ENCODE results near the gene PCGF3. TPM values are rescaled to one million over a fixed set of nuclear protein-coding genes. Genes with fewer than 3 reads are reported as not detected.
A peak's percentile ranks its signal among the peaks of the same experiment; 100 is the strongest.

Gene PCGF3
- total and polyA plus RNA-seq, 9 donors, result 38.9 to 79.4 (median 56.1) TPM

GRCh38 chr4:676871-677235 is 28.8 kb upstream of the PCGF3 start:
- Histone ChIP-seq H3K9me3 (replicated peaks; ENCODE audit: control insufficient read depth, low read depth, low read length) (no peaks in the 10 kb centered on the region), H3K4me1 (ENCODE audit: control insufficient read depth, insufficient read depth, low read length) (peaks cover 73% of the 10 kb centered on the region), H3K36me3 (ENCODE audit: control insufficient read depth, insufficient read depth, low read length) (peaks cover 27% of the 10 kb centered on the region), H3K27ac (ENCODE audit: low read length) (peak overlapping the region; percentile 94), H3K27me3 (ENCODE audit: control insufficient read depth, insufficient read depth, low read length) (no peaks in the 10 kb centered on the region), H3K4me3 (ENCODE audit: low read length) (no peak overlapping the region)
- DNase-seq, result peak; percentile 77
- 77% methylated on average over 8 of the region's 8 CpGs for WGBS (ENCODE audit: insufficient coverage)

DNA sequence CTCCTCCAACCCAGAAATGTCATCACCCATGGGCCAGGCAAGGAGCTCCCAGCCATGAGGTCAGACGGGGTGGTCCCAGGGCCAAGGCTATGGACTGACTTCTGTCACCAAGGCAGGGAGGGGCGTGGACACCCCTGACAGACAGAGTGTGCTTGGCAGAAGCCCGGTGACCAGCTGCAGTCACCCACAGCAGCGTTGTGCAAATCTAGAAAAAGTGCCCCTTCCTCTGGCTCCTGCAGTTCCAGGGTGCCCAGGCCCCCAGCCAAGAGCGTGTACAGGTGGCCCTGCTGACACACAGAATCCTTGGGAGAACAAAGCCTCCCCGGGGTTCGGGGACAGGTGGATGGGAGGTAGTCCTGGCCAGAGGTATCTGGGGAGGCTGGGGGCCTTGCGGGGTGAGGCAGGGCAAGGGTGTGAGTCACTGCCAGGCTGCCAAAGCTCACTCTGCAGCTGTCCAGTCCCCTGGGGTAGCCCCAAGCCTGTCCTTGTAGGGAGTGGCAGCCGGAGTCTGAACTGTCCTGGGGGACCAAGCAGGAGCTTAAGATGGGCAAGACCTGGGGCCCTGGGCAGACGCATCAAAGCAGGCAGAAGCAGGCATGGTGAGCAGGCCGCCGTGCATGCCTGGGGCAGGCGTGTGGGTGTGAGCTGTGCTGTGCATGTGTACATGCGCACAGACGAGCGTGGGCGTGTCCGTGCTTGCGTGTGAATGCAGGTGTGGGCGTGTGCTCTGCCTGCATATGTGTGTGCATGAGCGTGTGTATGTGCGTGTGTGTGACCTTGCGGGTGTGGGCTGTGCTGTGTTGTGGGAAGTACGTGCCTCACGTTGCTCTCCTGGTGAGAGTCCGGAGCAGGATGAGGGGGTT is 28.0 kb upstream of the PCGF3 start:
- Histone ChIP-seq H3K4me3 (ENCODE audit: low read length) (peak overlapping the region; percentile 44), H3K27me3 (ENCODE audit: control insufficient read depth, insufficient read depth, low read length) (no peaks in the 10 kb centered on the region), H3K36me3 (ENCODE audit: control insufficient read depth, insufficient read depth, low read length) (peaks cover 24% of the 10 kb centered on the region), H3K4me1 (ENCODE audit: control insufficient read depth, insufficient read depth, low read length) (peaks cover 81% of the 10 kb centered on the region), H3K27ac (ENCODE audit: low read length) (peak overlapping the region; percentile 90), H3K9me3 (replicated peaks; ENCODE audit: control insufficient read depth, low read depth, low read length) (no peaks in the 10 kb centered on the region)
- WGBS (ENCODE audit: insufficient coverage), result 56% methylated on average over 11 of the region's 26 CpGs
- DNase-seq, result peak; percentile 80

- DNase-seq, result no peak
- Histone ChIP-seq H3K4me1 (ENCODE audit: control insufficient read depth, insufficient read depth, low read length) (peaks cover 81% of the 10 kb centered on the region), H3K27ac (ENCODE audit: low read length) (peak overlapping the region; percentile 90), H3K36me3 (ENCODE audit: control insufficient read depth, insufficient read depth, low read length) (peaks cover 18% of the 10 kb centered on the region), H3K27me3 (ENCODE audit: control insufficient read depth, insufficient read depth, low read length) (no peaks in the 10 kb centered on the region), H3K9me3 (replicated peaks; ENCODE audit: control insufficient read depth, low read depth, low read length) (no peaks in the 10 kb centered on the region), H3K4me3 (ENCODE audit: low read length) (peak overlapping the region; percentile 44)
- 70% methylated on average over 12 of the region's 14 CpGs for WGBS (ENCODE audit: insufficient coverage)
Measured at GRCh38 chr4:678331-679103, 27.1 kb upstream of the PCGF3 start.

- H3K27me3 ChIP-seq (ENCODE audit: control insufficient read depth, insufficient read depth, low read length), result no peaks in the 10 kb centered on the region
- H3K4me1 ChIP-seq (ENCODE audit: control insufficient read depth, insufficient read depth, low read length), result peaks cover 87% of the 10 kb centered on the region
- no peak for DNase-seq
- H3K4me3 ChIP-seq (ENCODE audit: low read length), result peak overlapping the region; percentile 44
- H3K27ac ChIP-seq (ENCODE audit: low read length), result peak overlapping the region; percentile 90
- H3K9me3 ChIP-seq (replicated peaks; ENCODE audit: control insufficient read depth, low read depth, low read length), result no peaks in the 10 kb centered on the region
- WGBS (ENCODE audit: insufficient coverage), result 82% methylated on average over 10 of the region's 13 CpGs
- peaks cover 18% of the 10 kb centered on the region for H3K36me3 ChIP-seq (ENCODE audit: control insufficient read depth, insufficient read depth, low read length)
Measured at GRCh38 chr4:679104-679481, 26.5 kb upstream of the PCGF3 start.

DNA sequence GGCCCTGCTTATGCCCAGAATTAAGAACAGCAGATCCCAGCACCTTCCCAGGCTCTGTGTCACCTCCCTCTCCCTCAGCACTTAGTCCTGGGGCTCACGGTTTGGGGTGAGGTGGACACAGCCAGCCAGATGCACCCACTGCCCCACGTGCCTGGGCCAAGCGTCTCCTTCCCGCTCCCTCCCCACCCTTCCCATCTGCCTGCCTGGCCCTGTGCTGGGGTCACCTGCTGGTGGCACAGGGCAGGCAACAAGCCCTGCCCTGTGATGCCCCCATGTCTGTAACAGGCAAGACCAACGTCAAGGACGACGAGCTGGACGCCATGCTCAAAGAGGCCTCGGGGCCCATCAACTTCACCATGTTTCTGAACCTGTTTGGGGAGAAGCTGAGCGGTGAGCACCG is 26.0 kb upstream of the PCGF3 start:
- Histone ChIP-seq H3K27ac (ENCODE audit: low read length) (peak overlapping the region; percentile 90), H3K36me3 (ENCODE audit: control insufficient read depth, insufficient read depth, low read length) (peaks cover 18% of the 10 kb centered on the region), H3K4me3 (ENCODE audit: low read length) (peak overlapping the region; percentile 44), H3K4me1 (ENCODE audit: control insufficient read depth, insufficient read depth, low read length) (peaks cover 92% of the 10 kb centered on the region), H3K9me3 (replicated peaks; ENCODE audit: control insufficient read depth, low read depth, low read length) (no peaks in the 10 kb centered on the region), H3K27me3 (ENCODE audit: control insufficient read depth, insufficient read depth, low read length) (no peaks in the 10 kb centered on the region)
- no peak for DNase-seq
- WGBS (ENCODE audit: insufficient coverage), result 83% methylated on average over 11 of the region's 11 CpGs

DNA sequence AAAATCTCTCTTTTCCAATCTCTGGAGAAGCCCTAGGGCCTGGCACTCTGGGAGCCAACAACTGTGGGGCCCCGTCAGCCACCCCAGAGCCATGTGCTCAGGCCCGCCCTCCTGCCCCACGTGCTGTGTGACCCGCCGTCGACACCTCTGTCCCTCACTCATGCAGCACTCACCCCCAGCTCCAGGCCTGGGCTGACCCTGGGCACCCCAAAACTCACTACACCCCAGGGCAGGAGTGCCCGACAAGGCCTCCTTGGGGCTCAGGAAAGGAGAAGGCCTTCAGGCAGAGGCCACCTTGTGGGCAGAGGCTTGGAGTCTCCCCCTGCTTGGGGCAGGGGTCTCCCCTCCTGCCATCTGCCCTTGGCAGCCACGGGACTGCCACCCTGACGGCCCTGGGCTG is 25.5 kb upstream of the PCGF3 start:
- peak overlapping the region; percentile 44 for H3K4me3 ChIP-seq (ENCODE audit: low read length)
- WGBS (ENCODE audit: insufficient coverage), result 87% methylated on average over 9 of the region's 9 CpGs
- no peaks in the 10 kb centered on the region for H3K9me3 ChIP-seq (replicated peaks; ENCODE audit: control insufficient read depth, low read depth, low read length)
- peaks cover 92% of the 10 kb centered on the region for H3K4me1 ChIP-seq (ENCODE audit: control insufficient read depth, insufficient read depth, low read length)
- H3K27ac ChIP-seq (ENCODE audit: low read length), result peak overlapping the region; percentile 90
- no peak for DNase-seq
- peaks cover 18% of the 10 kb centered on the region for H3K36me3 ChIP-seq (ENCODE audit: control insufficient read depth, insufficient read depth, low read length)
- no peaks in the 10 kb centered on the region for H3K27me3 ChIP-seq (ENCODE audit: control insufficient read depth, insufficient read depth, low read length)

DNA sequence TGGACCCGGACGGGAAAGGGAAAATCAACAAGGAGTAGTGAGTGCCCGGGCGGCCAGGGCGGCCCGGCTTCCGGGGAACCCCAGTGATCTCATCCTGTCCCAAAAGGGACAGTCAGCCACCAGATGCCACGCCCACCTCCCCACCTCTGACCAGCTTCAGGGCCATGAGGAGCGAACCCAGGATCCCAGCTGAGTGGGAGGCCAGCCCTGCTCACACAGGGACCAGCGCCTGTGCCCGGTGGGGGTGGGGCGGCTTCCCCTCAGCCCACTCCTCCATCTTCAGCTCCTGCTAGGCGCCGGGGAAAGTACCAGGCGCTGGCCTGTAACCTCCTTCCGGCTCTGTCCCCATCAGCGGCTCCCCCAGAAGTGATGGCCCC is 25.1 kb upstream of the PCGF3 start:
- Histone ChIP-seq H3K4me1 (ENCODE audit: control insufficient read depth, insufficient read depth, low read length) (peaks cover 88% of the 10 kb centered on the region), H3K9me3 (replicated peaks; ENCODE audit: control insufficient read depth, low read depth, low read length) (no peaks in the 10 kb centered on the region), H3K36me3 (ENCODE audit: control insufficient read depth, insufficient read depth, low read length) (peaks cover 18% of the 10 kb centered on the region), H3K27me3 (ENCODE audit: control insufficient read depth, insufficient read depth, low read length) (no peaks in the 10 kb centered on the region), H3K4me3 (ENCODE audit: low read length) (peak overlapping the region; percentile 44), H3K27ac (ENCODE audit: low read length) (peak overlapping the region; percentile 90)
- 45% methylated on average over 10 of the region's 17 CpGs for WGBS (ENCODE audit: insufficient coverage)
- peak; percentile 43 for DNase-seq

- Histone ChIP-seq H3K36me3 (ENCODE audit: control insufficient read depth, insufficient read depth, low read length) (peaks cover 18% of the 10 kb centered on the region), H3K27me3 (ENCODE audit: control insufficient read depth, insufficient read depth, low read length) (no peaks in the 10 kb centered on the region), H3K9me3 (replicated peaks; ENCODE audit: control insufficient read depth, low read depth, low read length) (no peaks in the 10 kb centered on the region), H3K27ac (ENCODE audit: low read length) (peak overlapping the region; percentile 65), H3K4me1 (ENCODE audit: control insufficient read depth, insufficient read depth, low read length) (peaks cover 87% of the 10 kb centered on the region), H3K4me3 (ENCODE audit: low read length) (peak overlapping the region; percentile 44)
- DNase-seq, result peak; percentile 87
- WGBS (ENCODE audit: insufficient coverage), result 1% methylated on average over 40 of the region's 62 CpGs
Measured at GRCh38 chr4:680928-681645, 24.5 kb upstream of the PCGF3 start.

GRCh38 chr4:681736-682451 is 23.7 kb upstream of the PCGF3 start:
- Histone ChIP-seq H3K36me3 (ENCODE audit: control insufficient read depth, insufficient read depth, low read length) (peaks cover 18% of the 10 kb centered on the region), H3K4me3 (ENCODE audit: low read length) (no peak overlapping the region), H3K27me3 (ENCODE audit: control insufficient read depth, insufficient read depth, low read length) (no peaks in the 10 kb centered on the region), H3K27ac (ENCODE audit: low read length) (no peak overlapping the region), H3K4me1 (ENCODE audit: control insufficient read depth, insufficient read depth, low read length) (peaks cover 88% of the 10 kb centered on the region), H3K9me3 (replicated peaks; ENCODE audit: control insufficient read depth, low read depth, low read length) (no peaks in the 10 kb centered on the region)
- 67% methylated on average over 41 of the region's 58 CpGs for WGBS (ENCODE audit: insufficient coverage)
- DNase-seq, result peak; percentile 47

All from muscle of leg (tissue), 11 donors.